Endothelial cell of umbilical vein (primary cell): ENCODE results near the gene C21orf58.

ENCODE experiments used
- CTCF ChIP-seq, 2 donors: IDR thresholded peaks; 1 replicate in 1 of 2; 2 replicates in 1 of 2; pipeline ENCODE4 v1.5.1; 2011; ENCODE audit warnings: low read length in 2 of 2, mild to moderate bottlenecking in 2 of 2, moderate library complexity in 2 of 2, control low read depth in 1 of 2, inconsistent platforms in 1 of 2, low read depth in 1 of 2; ENCODE audit not compliant: insufficient read depth in 1 of 2; ENCODE audit errors: extremely low read depth in 1 of 2
- POLR2AphosphoS5 ChIP-seq: IDR thresholded peaks from 2 replicates; pipeline ENCODE4 v1.6.1; 2012; ENCODE audit warnings: low read depth, mild to moderate bottlenecking, control low read depth, low read length, moderate library complexity; ENCODE audit not compliant: insufficient read depth

- no peak for TF ChIP-seq CTCF (IDR thresholded peaks at IDR 0.05; ENCODE audit: extremely low read depth in 1 of 2, insufficient read depth in 1 of 2, low read depth in 1 of 2, low read length in 2 of 2)
- TF ChIP-seq POLR2AphosphoS5: no peak
Measured at GRCh38 chr21:46264690-46265144, 59.0 kb downstream of the C21orf58 start.
